Frontal cortex (tissue), 4 donors: Measurements from ENCODE around the gene NCBP3. TPM values are rescaled to one million over a fixed set of nuclear protein-coding genes. Genes with fewer than 3 reads are reported as not detected.

Source experiments
- DNase-seq, 2 donors: peaks; one replicate each; pipeline ENCODE4 v3.0.0; 2012; ENCODE audit warnings: low spot score in 2 of 2
- FAIRE-seq: peaks from 2 replicates; lab custom pipeline; 2012; peaks lifted over from hg19 to GRCh38; lab: Jason Lieb, UNC
- total RNA-seq: library from RNA; depleted of rRNA; stranded (reverse); fragments of >200 nt; gene quantifications from one replicate; pipeline ENCODE4 v1.2.3, GENCODE V29; 2014
- donor health status: control.
- donor health status: control.
- donor health status: control.

NCBP3 gene, protein sequence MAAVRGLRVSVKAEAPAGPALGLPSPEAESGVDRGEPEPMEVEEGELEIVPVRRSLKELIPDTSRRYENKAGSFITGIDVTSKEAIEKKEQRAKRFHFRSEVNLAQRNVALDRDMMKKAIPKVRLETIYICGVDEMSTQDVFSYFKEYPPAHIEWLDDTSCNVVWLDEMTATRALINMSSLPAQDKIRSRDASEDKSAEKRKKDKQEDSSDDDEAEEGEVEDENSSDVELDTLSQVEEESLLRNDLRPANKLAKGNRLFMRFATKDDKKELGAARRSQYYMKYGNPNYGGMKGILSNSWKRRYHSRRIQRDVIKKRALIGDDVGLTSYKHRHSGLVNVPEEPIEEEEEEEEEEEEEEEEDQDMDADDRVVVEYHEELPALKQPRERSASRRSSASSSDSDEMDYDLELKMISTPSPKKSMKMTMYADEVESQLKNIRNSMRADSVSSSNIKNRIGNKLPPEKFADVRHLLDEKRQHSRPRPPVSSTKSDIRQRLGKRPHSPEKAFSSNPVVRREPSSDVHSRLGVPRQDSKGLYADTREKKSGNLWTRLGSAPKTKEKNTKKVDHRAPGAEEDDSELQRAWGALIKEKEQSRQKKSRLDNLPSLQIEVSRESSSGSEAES
- total RNA-seq = 20.8 TPM

DNA sequence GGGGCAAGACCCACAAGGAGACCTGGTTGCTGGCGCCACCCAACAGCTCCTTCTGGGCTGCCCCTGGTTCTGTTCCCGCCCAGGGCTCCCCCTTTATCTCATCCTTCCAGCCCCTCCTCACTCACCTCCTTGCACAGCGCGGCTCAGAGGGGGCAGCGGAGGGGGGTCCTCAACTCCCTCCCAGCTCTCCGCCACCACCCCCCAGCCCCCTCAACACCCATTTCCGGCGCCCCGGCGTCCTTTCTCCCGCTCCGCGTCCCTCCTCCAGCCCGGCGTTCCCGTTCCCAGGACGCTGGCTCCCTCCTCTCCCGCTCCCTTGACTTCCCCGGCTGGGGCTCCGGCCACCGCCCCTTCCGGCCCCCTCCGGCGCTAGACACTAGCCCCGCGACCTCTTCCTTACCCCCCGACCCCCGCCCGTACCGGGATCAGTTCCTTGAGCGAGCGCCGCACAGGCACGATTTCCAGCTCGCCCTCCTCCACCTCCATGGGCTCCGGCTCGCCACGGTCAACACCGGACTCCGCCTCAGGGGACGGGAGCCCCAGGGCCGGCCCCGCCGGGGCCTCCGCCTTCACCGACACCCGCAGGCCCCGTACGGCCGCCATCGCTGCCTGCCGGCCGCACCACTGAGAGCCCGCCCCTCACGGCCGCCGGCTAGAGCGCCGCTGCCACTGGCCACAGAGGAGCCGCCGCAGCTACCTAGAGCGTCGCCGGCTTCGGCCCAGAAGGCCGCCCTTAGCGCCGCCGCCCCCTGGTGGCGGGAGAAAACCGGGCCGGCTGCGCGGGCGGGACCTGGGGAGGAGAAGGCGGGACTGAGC lies at the start of gene NCBP3:
Gene NCBP3 (minus strand): TSS at position 626 of the 816 bp plus-strand sequence. CDS start 23 bp downstream, at position 603.
- DNase-seq (peak; percentile 97 to 98), FAIRE-seq (no peak)

DNA sequence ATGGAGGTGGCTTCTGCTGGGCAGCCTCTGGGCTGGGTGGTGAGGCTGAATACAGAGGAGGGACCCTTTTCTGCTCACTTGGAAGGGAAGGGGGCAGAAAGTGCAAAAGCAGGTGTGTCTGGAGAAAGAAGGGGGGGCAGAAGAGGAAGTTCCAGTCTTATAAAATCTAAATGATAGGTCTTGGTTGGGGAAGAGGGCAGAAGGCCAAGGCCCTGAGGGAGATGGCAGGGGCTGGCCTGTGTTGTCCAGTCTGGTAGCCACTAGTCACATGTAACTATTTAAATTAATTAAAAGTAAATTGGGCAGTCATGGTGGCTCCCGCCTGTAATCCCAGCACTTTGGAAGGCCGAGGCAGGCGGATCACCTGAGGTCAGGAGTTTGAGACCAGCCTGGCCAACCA lies 49.3 kb upstream of the NCBP3 start:
- FAIRE-seq (no peak), DNase-seq (no peak)

DNA sequence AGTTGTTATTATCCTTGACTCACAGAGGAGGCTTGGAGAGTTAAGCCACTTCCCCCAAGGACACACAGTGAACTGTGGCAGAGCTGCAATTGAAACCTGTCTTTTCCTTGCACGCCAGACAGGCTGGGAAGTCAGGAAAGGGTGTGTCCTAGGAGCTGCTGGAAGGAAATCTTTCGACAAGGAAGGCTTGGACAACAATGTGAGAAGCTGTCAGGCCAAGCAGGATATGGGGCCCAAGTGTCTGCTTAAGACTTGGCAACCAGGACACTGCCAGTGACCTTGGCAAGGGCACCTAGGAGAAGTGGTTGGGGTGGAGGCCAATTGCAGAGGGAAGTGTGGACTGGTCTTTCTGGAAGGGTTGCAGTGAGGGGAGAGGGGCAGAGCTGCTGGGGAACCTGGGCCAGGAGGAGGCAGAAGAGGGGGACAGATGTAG lies 48.9 kb upstream of the NCBP3 start:
- DNase-seq = no peak
- no peak for FAIRE-seq

DNA sequence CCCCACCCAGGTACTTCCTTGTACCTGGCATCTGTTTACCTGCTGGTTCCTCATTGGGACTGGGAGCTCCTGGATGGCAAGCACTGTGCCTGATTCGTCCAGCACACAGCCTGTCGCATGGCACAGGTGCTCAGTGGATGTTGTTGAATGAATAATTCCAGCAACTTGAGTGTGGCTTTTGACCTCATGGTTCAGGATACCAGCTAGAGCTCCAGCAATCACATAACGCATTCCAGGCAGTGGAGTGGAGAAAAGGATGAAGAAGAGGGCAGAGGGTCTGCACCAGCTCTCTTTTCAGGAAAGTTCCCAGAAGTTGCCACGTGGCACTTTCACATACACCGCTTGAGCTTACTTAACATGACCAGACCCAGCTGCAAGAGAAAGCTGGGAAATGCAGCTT lies 48.1 kb upstream of the NCBP3 start:
- no peak for DNase-seq
- FAIRE-seq = no peak

DNA sequence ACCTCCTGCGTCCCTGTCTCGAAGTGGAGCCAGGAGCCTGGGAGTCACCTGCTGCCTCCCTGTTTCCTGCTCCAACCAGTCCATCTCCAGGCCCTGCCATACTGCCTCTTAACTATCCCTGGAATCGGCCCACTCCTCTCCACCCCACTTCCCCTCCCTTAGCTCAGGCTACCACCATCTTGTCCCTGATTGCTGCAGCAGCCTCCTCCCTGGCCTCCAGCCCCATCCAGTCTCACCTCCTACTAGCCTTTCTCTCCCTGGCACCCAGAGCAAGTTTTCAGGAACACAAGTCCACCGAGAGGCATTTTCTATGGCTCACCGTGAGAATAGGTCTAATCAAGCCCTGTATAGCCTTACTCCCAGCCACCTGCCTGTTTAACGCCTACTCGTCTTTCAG lies 47.7 kb upstream of the NCBP3 start:
- DNase-seq (no peak), FAIRE-seq (no peak)

DNA sequence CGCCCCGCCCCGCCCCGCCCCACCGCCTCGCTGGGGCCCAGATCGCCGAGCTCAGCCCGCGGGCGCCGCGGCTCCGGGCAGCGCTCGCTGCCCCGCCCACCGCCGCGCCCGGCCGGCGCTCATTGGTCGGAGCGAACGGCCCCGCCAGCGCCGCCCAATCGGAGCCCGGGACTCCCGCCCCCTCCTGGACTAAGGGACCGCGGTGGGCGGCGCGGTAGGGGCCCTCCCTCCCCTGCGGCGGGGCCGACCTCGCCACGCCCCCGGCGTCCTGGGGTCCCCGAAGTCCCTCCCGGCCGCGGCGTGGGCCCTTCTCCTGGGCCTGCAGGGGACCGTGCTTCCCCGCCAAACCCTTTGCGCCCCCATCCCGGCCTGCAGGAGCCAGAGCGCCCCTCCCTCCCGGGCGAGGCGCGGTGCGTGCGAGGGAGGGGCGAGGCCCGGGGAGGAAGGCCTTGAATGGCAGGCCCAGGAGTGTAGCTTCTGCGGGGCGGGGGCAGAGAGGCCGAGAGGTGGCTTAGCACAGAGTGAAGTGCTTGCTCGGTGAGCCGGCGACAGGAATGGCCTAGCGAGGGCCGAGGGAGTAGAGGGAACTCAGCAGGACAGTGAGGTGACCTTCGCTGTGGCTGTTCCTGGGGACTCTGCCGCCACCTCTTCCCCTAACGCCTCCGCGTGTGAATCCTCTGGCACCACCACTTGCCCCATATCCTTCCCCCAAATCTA lies 47.1 kb upstream of the NCBP3 start, which contains the start of gene CAMKK1:
Gene CAMKK1 (minus strand): TSS at position 51 of the 717 bp plus-strand sequence. CDS start 7,366 bp downstream, outside the sequence.
- DNase-seq (peak; percentile 97), FAIRE-seq (no peak)

DNA sequence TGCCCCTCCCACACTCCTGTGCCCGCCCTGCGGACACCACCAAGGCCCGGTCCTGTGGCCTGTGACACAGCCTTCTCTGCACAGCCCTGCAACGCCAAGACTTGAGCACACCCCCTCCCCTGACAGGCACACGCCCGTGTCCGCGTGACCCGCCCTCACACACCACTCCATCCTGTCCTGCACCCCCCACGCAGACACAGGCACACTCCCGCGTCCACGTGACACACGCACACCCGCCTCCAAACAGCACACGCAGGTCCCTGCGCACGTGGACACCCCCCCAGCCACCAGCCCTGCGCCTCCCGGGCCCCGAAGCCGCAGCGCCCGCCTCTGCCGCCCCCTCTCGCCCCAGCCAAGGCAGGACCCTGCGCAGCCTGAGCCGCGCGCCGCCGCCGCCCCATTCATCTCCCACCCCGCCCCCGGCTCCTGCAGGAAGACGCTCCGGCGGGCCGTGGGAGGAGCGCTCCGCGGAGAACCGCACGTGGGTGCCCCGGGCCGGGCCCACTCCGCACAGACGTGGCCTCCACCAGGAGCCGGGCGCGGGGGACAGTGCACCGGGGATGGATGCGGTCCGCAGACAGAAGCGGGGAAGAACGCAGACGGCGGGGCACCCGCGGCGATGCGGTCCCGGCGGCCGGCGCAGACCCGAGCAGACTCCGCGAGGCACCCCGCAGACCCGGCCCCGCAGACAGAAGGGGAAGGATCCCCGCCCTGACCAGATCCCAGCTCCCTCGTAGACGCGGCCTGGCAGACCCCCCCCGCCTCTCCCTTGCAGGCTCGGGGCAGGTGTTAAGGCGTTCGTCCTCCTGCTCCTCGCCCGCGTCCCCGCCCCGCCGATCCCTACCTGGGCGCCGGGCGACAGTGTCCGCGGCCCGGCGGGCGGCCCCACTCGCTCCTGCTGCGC lies 46.3 kb upstream of the NCBP3 start:
- no peak for FAIRE-seq
- DNase-seq = peak; percentile 72 to 80

DNA sequence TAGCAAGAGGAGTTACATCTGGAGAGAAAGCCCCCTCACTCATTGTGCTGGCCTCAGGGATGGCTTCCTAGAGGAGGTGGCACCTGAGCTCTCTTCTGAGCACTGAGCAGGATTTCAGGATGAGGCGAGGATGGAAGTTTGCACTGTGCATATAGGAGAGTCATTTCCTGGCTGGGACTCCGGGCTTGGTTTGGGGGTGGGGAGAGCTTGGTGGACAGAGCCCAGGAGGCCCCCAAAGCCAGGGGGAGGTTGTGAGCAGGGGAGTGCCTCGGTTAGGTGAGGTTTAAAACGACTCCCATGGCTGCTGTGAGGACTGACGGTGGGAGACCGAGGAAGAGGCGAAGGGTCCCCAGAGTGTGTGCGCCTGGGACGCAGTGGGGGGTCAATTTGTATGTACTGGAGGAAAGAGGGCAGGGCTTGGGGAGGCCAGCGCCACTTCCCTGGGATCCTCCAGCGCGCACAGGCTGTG lies 45.6 kb upstream of the NCBP3 start:
- no peak for DNase-seq
- FAIRE-seq = no peak

DNA sequence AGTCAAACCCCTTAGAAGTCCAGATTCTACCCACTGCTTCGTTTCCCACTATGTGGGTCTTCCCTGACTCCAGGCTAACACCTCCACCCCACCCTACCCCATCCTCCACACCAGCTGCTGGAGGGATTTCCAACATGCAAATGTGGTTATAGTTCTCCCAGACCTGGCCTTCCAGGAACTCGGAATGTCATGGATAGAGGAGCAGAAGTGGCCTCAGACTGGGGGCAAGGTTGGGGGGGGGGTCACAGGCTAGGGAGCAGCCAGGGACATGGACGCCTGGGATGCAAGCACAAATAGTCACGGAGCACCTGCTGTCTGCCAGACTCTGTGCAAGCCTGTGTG lies 44.8 kb upstream of the NCBP3 start:
- FAIRE-seq (no peak), DNase-seq (no peak)

DNA sequence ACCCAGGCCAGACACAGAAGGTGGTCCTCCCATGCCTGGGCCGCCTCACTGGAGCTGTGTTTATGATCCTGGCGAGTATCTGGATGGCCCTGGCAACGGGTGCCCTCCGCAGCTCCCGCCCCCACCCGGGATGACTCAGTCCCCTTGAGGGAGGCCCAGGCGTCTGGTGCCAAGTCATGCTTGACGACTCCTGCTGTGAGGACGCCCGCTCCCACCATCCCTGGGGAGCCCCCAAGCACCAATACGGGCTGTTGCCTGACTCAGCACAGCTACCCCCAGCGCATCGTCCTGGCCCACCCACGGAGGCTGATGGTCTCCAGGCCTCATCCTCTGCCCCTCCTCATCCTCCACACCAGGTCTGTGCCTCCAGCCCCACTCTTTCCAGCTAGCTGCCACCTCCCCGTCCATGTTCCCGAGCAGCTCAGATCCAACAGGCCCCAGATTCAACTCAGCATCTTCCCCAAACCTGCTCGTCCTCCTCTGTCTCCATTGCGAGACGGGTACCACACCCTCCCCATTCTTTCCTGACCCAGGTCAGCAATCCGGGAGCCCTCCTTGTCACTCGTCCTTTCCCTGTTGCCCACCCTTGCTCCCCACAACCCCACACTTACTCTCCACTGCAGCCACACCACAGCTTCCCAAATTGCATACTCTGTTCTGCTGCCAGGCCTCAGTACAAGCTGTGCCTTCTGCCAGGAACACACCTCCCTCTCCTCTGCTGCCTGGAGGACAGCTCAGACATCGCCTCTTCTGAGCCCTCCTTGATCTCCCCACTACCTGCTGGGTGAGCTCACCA lies 44.2 kb upstream of the NCBP3 start:
- FAIRE-seq (no peak), DNase-seq (no peak)

DNA sequence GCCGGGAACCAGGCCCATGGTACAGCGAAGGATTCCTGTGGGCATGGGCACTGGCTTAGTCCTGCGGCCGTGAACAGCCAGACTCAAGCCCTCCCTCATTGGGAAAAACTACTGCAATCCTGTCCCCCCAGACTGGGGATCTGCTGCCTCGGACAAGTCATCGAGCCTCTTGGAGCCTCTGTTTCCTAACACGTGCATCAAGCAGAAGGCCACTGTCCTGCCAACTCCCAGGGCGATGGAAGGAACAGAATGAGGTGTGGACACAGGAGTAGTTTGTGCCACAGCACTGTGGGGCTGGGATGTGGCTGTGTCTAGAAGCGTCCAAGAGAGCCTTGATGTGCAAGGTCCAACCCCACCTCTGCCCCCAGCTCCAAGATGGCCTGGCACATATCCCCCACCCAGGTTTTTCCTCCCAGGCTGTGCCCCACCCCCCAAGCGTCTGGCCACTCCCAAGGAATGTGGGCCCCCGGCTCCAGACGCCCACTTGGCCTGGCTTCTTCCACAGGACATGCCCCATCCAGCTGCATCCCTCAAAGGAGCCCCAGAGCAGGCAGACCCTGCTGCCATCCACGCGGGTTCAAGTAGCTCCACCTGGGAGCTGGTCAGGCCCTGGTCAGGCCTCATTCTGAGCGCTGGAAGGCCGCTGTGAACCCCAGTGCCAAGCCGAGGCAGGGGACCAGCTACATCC lies 43.4 kb upstream of the NCBP3 start:
- DNase-seq = no peak
- FAIRE-seq = no peak

DNA sequence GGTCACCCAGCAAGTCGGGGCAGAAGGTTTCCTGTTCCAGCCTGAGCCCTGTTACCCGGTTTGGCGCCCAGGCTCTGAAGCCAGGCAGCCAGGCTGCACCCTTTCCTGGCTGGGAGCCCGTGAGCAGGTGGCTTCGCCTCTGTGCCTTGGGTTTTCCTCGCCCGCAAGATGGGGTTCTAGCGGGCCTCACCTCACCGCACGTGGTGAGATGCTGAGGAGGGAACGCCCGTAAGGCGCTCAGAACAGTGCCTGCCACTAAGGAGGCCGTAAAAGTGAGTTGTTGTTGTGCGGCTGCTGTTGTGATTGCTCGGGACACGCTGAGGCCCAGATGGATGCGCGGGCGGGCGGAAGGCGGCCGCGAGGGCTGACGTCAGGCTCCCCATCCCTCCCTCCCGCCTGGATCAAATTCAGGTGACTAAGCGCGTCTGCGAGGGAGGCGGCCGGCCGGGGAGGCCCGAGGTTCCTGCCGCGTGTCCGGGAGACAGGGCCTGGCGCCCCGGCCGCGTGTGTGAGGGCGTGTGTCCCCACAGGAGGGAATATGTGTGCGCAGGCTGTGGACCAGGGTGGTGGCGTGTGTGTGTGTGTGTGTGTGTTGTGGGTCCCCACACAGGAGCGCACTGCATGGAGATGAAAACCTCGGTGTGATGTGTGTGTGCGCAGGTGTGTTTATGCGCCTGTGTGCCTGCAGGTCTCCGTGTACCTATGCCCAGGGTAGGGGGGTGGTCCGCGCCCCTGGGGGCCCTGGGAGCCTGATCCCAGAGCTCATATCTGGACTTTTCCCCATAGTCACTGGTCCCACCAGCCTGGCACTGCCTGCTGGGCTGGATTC lies 42.5 kb upstream of the NCBP3 start:
- FAIRE-seq (no peak), DNase-seq (peak in 1 of 2 donors; percentile 62)

DNA sequence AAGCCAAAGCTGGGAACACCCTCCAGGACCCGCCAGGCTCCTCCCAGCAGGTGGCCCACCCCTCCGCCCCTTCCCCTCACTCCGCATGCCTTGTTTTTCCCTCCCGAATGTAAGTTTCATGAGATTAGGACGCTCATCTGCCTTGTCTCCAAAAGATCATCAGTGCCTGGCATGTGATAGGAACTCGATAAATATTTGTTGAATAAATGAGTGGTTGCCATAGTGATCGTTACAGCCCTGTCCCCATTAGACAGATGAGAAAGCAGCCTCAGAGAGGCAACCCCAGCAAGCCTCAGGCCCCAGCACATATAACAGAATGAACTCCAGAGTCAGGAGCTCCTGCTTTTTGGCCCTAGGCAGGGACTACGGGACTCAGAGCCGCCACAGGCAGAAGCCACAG lies 41.8 kb upstream of the NCBP3 start:
- FAIRE-seq (no peak), DNase-seq (no peak)

DNA sequence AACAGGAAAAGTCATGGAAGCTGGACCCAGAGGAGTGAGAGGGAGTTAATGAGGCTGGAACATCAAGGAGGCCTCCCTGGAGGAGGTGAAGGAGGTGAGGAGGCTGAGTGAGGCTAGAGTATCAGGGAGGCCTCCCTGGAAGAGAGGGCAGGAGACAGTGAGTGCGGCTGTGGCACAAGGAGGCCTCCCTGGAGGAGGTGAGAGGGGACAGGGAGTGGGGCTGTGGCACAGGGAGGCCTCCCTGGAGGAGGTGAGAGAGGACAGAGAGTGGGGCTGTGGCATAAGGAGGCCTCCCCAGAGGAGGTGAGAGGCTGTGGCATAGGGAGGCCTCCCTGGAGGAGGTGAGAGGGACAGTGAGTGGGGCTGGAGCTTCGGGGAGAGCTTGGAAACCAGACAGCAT lies 41.3 kb upstream of the NCBP3 start:
- FAIRE-seq (no peak), DNase-seq (no peak)

DNA sequence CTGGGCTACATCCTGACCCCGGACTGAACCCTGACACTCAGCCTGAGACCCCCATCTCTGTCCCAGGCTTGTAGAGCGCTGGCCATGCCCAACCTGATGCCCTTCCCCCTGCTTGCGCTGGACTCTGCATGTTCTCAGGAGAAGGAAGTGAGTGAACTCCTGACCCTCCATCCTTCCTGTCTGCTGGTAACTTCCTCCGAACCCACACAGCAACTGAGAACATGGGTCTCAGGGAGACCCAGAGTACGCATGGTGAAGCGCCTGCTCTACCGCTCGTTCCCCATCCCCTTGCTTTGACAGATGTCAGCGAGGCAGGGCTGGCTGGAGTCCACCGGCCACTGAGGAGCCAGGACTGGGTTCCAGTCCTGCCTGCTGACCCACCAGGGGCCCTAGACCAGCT lies 40.7 kb upstream of the NCBP3 start:
- DNase-seq (no peak), FAIRE-seq (no peak)

DNA sequence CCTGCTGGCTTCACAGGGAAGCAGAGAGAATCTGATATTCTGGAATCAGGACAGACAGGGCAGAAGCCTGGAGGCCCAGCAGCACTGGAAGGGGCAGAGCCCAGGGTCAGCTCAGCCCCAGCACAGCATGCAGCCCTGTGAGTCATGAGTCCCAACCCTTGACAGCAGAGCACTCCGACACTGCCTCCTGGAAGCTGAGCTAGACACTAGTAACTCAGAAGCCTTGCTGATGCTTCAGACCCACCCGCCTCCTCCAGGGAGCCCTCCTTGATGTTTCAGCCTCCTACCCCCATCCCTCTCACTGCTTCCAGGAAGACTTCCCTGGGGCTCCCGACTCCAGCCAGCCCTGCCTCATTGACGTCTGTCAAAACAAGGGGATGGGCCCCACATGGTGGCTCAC lies 39.9 kb upstream of the NCBP3 start:
- no peak for DNase-seq
- no peak for FAIRE-seq

DNA sequence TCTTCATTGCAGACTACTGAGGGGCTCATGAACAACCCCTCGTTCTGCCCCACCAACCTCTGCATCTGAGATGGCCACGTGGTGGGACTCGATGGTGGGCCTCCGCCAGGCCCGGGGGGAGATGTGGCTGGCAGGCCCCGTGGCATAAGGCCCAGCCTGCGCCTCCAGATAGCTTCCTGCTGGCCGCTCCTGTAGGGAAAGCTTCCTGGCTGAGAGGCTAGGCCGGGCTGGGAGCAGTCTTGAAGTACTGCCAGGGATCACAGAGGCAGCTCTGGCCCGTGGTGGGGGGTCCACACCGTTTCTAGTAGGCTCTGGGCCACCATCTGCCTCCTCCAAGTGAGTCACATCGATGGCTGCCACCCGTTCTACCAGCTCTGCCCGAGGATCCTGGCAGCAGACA lies 39.2 kb upstream of the NCBP3 start:
- no peak for FAIRE-seq

More for the DNA sequence above, 39.2 kb upstream of the NCBP3 start:
- no peak for DNase-seq
